A673 (cell line): Measurements from ENCODE around the gene SLC4A2. TPM values are rescaled to one million over a fixed set of nuclear protein-coding genes. Genes with fewer than 3 reads are reported as not detected.

ENCODE experiments used
- Bru-seq: library from RNA; stranded (reverse); fragments of 400-500 nt; gene quantifications from one replicate; lab custom pipeline; 2021; lab: Mats Ljungman, UMichigan
- BruChase-seq, 2 experiments: library from RNA; stranded (reverse); fragments of 400-500 nt; gene quantifications; one replicate each; lab custom pipeline; 2021; lab: Mats Ljungman, UMichigan
- BruUV-seq: library from RNA; stranded (reverse); fragments of 400-500 nt; replicated peaks from 2 replicates; lab custom pipeline; 2021; lab: Mats Ljungman, UMichigan
- CTCF ChIA-PET: fragments of 300-600 bp; sonication (Branson Sonifier 250); formaldehyde crosslinking; loops from one replicate; lab custom pipeline; 2022; ENCODE audit warnings: antibody characterized with exemption; lab: Charles Lee
- POLR2A ChIA-PET: fragments of 300-600 bp; sonication (Branson Sonifier 250); formaldehyde crosslinking; loops from one replicate; lab custom pipeline; 2022; ENCODE audit warnings: antibody characterized with exemption; ENCODE audit not compliant: low non-redundant PET; lab: Charles Lee
- DNase-seq: peaks from one replicate; pipeline ENCODE4 v3.0.0-alpha.2; 2015; ENCODE audit warnings: low spot score
- H3K27ac ChIP-seq: fragments of 200-600 bp; sonication (generic); 2 replicates; pipeline ENCODE4 v1.5.1; 2016; ENCODE audit warnings: mixed run types, low read depth, mild to moderate bottlenecking, mixed read lengths, antibody characterized with exemption, low read length; ENCODE audit not compliant: poor library complexity, severe bottlenecking
- H3K27me3 ChIP-seq: fragments of 200-600 bp; sonication (generic); replicated peaks from 2 replicates; pipeline ENCODE4 v1.6.1; 2017; ENCODE audit warnings: mixed run types, low read depth, mild to moderate bottlenecking, mixed read lengths, antibody characterized with exemption, low read length; ENCODE audit not compliant: insufficient read depth, poor library complexity
- H3K36me3 ChIP-seq: fragments of 200-600 bp; sonication (generic); 2 replicates; pipeline ENCODE4 v1.6.1; 2016; ENCODE audit warnings: mixed run types, mild to moderate bottlenecking, mixed read lengths, antibody characterized with exemption, low read length; ENCODE audit not compliant: insufficient read depth, poor library complexity, severe bottlenecking
- H3K4me1 ChIP-seq: fragments of 200-600 bp; sonication (generic); 2 replicates; pipeline ENCODE4 v1.6.1; 2017; ENCODE audit warnings: mixed run types, mild to moderate bottlenecking, mixed read lengths, antibody characterized with exemption, low read length; ENCODE audit not compliant: insufficient read depth, poor library complexity, severe bottlenecking
- H3K4me3 ChIP-seq: fragments of 200-600 bp; sonication (generic); 2 replicates; pipeline ENCODE4 v1.5.1; 2016; ENCODE audit warnings: low read depth, mixed run types, mild to moderate bottlenecking, mixed read lengths, low read length; ENCODE audit not compliant: poor library complexity, severe bottlenecking
- H3K9me3 ChIP-seq: fragments of 200-600 bp; sonication (generic); 2 replicates; pipeline ENCODE4 v1.6.1; 2016; ENCODE audit warnings: mixed run types, low read depth, mild to moderate bottlenecking, mixed read lengths, antibody characterized with exemption, low read length; ENCODE audit not compliant: poor library complexity, severe bottlenecking
- EZH2 ChIP-seq: fragments of 200-600 bp; sonication (generic); IDR thresholded peaks from 2 replicates; pipeline ENCODE4 v1.6.1; 2017; ENCODE audit warnings: borderline replicate concordance, low read depth, mild to moderate bottlenecking, mixed read lengths, antibody characterized with exemption, low read length; ENCODE audit not compliant: poor library complexity, severe bottlenecking
- intact Hi-C: fragments of 100-400 bp; cut with micrococcal nuclease; formaldehyde crosslinking; loops from one replicate; pipeline ENCODE4 v1.10.0; 2022; ENCODE audit not compliant: unreplicated experiment
- long read RNA-seq: library from polyadenylated mRNA; stranded (forward); transcript quantifications from one replicate; pipeline ENCODE4 v2.0.0, GENCODE V29; 2022
- total RNA-seq: library from RNA; stranded (reverse); gene quantifications from 2 replicates; pipeline ENCODE4 v1.2.3, GENCODE V29; 2021
- TF ChIP-seq, protein P1 (sequence below): fragments of 300-800, 200-600 bp; sonication (generic); conservative IDR thresholded peaks from 2 replicates; pipeline ENCODE4 v1.5.1; 2017; ENCODE audit warnings: low read depth, mild to moderate bottlenecking, antibody characterized with exemption, low read length, moderate library complexity, mixed read lengths

SLC4A2 gene, protein sequence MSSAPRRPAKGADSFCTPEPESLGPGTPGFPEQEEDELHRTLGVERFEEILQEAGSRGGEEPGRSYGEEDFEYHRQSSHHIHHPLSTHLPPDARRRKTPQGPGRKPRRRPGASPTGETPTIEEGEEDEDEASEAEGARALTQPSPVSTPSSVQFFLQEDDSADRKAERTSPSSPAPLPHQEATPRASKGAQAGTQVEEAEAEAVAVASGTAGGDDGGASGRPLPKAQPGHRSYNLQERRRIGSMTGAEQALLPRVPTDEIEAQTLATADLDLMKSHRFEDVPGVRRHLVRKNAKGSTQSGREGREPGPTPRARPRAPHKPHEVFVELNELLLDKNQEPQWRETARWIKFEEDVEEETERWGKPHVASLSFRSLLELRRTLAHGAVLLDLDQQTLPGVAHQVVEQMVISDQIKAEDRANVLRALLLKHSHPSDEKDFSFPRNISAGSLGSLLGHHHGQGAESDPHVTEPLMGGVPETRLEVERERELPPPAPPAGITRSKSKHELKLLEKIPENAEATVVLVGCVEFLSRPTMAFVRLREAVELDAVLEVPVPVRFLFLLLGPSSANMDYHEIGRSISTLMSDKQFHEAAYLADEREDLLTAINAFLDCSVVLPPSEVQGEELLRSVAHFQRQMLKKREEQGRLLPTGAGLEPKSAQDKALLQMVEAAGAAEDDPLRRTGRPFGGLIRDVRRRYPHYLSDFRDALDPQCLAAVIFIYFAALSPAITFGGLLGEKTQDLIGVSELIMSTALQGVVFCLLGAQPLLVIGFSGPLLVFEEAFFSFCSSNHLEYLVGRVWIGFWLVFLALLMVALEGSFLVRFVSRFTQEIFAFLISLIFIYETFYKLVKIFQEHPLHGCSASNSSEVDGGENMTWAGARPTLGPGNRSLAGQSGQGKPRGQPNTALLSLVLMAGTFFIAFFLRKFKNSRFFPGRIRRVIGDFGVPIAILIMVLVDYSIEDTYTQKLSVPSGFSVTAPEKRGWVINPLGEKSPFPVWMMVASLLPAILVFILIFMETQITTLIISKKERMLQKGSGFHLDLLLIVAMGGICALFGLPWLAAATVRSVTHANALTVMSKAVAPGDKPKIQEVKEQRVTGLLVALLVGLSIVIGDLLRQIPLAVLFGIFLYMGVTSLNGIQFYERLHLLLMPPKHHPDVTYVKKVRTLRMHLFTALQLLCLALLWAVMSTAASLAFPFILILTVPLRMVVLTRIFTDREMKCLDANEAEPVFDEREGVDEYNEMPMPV
- 213 and 222 TPM in 2 replicates for total RNA-seq
- percentile 55 among the genes with signal in this experiment for Bru-seq, nascent RNA
- percentile 67 among the genes with signal in this experiment for BruChase-seq, experiment 1, labeled RNA remaining after a 2-hour chase
- BruChase-seq, experiment 2, labeled RNA remaining after a 6-hour chase: percentile 79 among the genes with signal in this experiment
- long read RNA-seq, full-length matches to known transcripts: 208 of 321 reads
- long read RNA-seq, partial matches to known transcripts: 87 of 321 reads
- long read RNA-seq, other reads (novel, unspliced or antisense): 26 of 321 reads

DNA sequence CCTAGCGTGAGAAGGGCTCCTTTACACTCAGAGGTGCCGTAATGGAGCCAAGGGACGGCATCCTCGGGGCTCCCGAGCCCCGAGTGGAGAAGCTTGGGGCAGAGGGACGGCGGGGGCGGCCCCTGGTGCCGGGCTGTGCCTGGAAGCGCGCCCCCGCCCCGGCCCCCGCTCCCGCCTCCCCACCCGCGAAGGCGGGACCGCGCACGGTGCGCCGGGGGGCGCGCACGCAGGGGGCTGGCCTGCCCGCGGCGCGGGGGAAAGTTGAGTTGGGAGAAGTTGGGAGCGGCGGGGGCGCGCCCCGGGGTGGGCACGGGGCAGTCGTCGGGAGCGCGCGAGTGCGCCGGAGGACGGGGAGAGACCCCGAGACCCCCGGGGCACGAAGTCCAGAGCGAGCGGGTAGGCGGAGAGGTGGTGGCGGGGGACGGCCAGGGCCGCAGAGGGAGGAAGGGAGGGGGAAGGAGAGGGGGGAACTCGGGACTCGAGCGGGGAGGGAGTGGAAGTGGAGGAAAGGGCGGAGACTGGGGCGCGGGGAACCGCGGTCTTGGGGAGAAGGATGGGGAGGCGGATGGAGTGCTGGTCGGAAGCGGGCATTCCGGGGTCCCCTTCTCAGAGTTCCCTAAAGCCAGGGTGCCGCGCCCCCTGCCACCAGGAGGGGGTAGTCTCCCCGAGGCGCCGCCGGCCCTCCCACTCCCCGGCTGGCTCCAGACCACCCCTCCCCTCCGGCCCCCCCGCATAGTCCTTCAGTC, at the start of gene SLC4A2:
Gene SLC4A2 (plus strand): TSS at position 223 of the 746 bp plus-strand sequence. CDS start 2,399 bp downstream, outside the sequence.
- Histone ChIP-seq H3K4me3 (peak within 1 kb of the TSS; percentile 99), H3K4me1 (peaks cover 34% of the 10 kb centered on the region), H3K27ac (peak within 1 kb of the TSS; percentile 78), H3K27me3 (no peaks in the 10 kb centered on the region), H3K9me3 (no peaks in the 10 kb centered on the region), H3K36me3 (peaks cover 5% of the 10 kb centered on the region)
- no TSS peak for BruUV-seq
- DNase-seq: peak; percentile 89
- ChIA-PET CTCF (interaction anchor here (1.0 kb wide), 1 partner anchor 31 kb away, joined by 3 read pairs; the partner anchor contains the start of gene ABCB8), POLR2A (no interaction called here)
- intact Hi-C loops: loop anchor here (2.0 to 5.0 kb wide), 2 partner anchors 31 to 173 kb away; partner anchors contain the start of genes ABCB8 and CHPF2
- no peak for TF ChIP-seq EZH2
- TF ChIP-seq, protein P1, sequence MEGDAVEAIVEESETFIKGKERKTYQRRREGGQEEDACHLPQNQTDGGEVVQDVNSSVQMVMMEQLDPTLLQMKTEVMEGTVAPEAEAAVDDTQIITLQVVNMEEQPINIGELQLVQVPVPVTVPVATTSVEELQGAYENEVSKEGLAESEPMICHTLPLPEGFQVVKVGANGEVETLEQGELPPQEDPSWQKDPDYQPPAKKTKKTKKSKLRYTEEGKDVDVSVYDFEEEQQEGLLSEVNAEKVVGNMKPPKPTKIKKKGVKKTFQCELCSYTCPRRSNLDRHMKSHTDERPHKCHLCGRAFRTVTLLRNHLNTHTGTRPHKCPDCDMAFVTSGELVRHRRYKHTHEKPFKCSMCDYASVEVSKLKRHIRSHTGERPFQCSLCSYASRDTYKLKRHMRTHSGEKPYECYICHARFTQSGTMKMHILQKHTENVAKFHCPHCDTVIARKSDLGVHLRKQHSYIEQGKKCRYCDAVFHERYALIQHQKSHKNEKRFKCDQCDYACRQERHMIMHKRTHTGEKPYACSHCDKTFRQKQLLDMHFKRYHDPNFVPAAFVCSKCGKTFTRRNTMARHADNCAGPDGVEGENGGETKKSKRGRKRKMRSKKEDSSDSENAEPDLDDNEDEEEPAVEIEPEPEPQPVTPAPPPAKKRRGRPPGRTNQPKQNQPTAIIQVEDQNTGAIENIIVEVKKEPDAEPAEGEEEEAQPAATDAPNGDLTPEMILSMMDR: peak; percentile 58

DNA sequence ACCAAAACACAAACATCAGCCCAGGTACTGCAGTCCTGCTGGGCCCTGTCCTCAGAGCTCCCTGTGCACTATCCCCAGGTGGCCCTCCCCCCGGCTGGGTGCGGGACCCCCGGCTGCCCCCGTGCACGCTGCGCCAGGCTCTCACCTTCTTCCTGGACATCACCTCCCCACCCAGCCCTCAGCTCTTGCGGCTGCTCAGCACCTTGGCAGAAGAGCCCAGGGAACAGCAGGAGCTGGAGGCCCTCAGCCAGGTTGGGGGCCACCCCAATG, 49.4 kb upstream of the SLC4A2 start:
- CTCF ChIA-PET: interaction anchor here (0.6 kb wide), 1 partner anchor 70 kb away, joined by 4 read pairs; no protein-coding TSS in a partner anchor
- H3K4me3 ChIP-seq: no peak overlapping the region
- H3K27ac ChIP-seq: no peak overlapping the region
- no TSS peak for BruUV-seq
- no peaks in the 10 kb centered on the region for H3K36me3 ChIP-seq
- POLR2A ChIA-PET: no interaction called here
- no peaks in the 10 kb centered on the region for H3K27me3 ChIP-seq
- TF ChIP-seq, protein P1: no peak
- TF ChIP-seq EZH2: no peak
- no peak for DNase-seq
- intact Hi-C loops: loop anchor here (5.0 kb wide), 1 partner anchor 102 kb away; no protein-coding TSS in a partner anchor
- no peaks in the 10 kb centered on the region for H3K9me3 ChIP-seq
- H3K4me1 ChIP-seq: peaks cover 26% of the 10 kb centered on the region
